GM23338 (cell line): ENCODE results near the gene SCAANT1.

Source experiments
- CREB1 ChIP-seq: fragments of 250-450 bp; sonication (Bioruptor Pico); IDR thresholded peaks from 2 replicates; pipeline ENCODE4 v1.5.0; 2020; ENCODE audit warnings: low read depth, mild to moderate bottlenecking, moderate library complexity
- CTCF ChIP-seq, 2 experiments: fragments of 200-600 bp in 1 of 2; sonication (generic) in 1 of 2; conservative IDR thresholded peaks; 2 replicates each; pipeline versions ENCODE4 v1.5.1 to v1.6.1; 2016 to 2017; ENCODE audit warnings: antibody characterized with exemption in 2 of 2, low read depth in 2 of 2, mild to moderate bottlenecking in 2 of 2, moderate library complexity in 1 of 2
- ETS1 ChIP-seq: IDR thresholded peaks from 2 replicates; pipeline ENCODE4 v1.6.1; 2016; ENCODE audit warnings: antibody characterized with exemption
- EZH2 ChIP-seq: fragments of 200-600 bp; sonication (generic); IDR thresholded peaks from one replicate; pipeline ENCODE4 v1.8.0; 2017; ENCODE audit warnings: antibody characterized with exemption, mild to moderate bottlenecking, low read depth; ENCODE audit not compliant: unreplicated experiment
- EZH2phosphoT487 ChIP-seq: fragments of 200-600 bp; sonication (generic); IDR thresholded peaks from one replicate; pipeline ENCODE4 v1.8.1; 2018; ENCODE audit warnings: antibody characterized with exemption; ENCODE audit not compliant: unreplicated experiment
- JUNB ChIP-seq: IDR thresholded peaks from one replicate; pipeline ENCODE4 v1.6.1; 2016; ENCODE audit warnings: antibody characterized with exemption; ENCODE audit not compliant: unreplicated experiment
- NANOG ChIP-seq: IDR thresholded peaks from 2 replicates; pipeline ENCODE4 v1.6.1; 2016; ENCODE audit warnings: antibody characterized with exemption, borderline replicate concordance
- POLR2AphosphoS5 ChIP-seq: IDR thresholded peaks from 2 replicates; pipeline ENCODE4 v1.6.1; 2016; ENCODE audit warnings: antibody characterized with exemption, low read depth
- STAT1 ChIP-seq: IDR thresholded peaks from one replicate; pipeline ENCODE4 v1.6.1; 2016; ENCODE audit warnings: antibody characterized with exemption; ENCODE audit not compliant: unreplicated experiment
- ZNF114 ChIP-seq: fragments of 250-450 bp; sonication (Bioruptor Pico); IDR thresholded peaks from 2 replicates; pipeline ENCODE4 v1.5.0; 2020; ENCODE audit warnings: mild to moderate bottlenecking, moderate library complexity
- ZNF331 ChIP-seq: fragments of 250-450 bp; sonication (Bioruptor Pico); IDR thresholded peaks from 2 replicates; pipeline ENCODE4 v1.5.0; 2020; ENCODE audit warnings: low read depth, mild to moderate bottlenecking, moderate library complexity
- TF ChIP-seq, protein P1 (sequence below): IDR thresholded peaks from one replicate; pipeline ENCODE4 v1.6.1; 2018; ENCODE audit warnings: antibody characterized with exemption; ENCODE audit not compliant: unreplicated experiment

DNA sequence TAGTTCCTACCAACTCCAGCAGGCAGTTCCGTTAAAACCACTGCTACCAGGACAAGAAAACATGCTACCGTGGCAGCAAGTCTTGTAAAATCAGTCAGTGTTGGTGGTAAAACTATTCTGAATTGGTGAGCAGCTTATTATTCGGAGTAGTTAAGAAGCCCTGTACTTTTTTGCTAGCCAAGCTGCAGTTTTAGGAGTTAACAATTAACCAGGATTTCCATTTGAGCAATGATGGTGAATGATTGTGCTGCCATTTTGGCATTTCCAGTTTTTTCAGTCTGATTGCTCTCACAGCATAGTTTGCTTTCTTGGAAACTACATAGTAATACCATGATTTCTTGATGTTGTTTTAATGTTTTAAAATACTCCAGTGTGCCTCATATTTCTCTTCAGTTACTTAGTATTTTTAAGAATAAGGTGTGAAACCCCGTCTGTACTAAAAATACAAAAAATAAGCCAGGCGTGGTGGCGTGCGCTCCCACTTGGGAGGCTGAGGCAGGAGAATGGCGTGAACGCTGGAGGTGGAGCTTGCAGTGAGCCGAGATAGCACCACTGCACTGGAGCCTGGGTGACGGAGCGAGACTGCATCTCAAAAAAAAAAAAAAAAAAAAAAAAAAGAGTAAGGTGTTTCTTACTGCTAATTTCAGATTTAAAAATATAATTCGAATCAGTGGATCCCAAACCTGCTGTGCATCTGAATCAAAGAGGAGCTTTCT lies 43.8 kb upstream of the SCAANT1 start:
- TF ChIP-seq CTCF (conservative IDR thresholded peaks at IDR 0.05; ENCODE audit: low read depth in 2 of 2), result no peak
- TF ChIP-seq, protein P1, sequence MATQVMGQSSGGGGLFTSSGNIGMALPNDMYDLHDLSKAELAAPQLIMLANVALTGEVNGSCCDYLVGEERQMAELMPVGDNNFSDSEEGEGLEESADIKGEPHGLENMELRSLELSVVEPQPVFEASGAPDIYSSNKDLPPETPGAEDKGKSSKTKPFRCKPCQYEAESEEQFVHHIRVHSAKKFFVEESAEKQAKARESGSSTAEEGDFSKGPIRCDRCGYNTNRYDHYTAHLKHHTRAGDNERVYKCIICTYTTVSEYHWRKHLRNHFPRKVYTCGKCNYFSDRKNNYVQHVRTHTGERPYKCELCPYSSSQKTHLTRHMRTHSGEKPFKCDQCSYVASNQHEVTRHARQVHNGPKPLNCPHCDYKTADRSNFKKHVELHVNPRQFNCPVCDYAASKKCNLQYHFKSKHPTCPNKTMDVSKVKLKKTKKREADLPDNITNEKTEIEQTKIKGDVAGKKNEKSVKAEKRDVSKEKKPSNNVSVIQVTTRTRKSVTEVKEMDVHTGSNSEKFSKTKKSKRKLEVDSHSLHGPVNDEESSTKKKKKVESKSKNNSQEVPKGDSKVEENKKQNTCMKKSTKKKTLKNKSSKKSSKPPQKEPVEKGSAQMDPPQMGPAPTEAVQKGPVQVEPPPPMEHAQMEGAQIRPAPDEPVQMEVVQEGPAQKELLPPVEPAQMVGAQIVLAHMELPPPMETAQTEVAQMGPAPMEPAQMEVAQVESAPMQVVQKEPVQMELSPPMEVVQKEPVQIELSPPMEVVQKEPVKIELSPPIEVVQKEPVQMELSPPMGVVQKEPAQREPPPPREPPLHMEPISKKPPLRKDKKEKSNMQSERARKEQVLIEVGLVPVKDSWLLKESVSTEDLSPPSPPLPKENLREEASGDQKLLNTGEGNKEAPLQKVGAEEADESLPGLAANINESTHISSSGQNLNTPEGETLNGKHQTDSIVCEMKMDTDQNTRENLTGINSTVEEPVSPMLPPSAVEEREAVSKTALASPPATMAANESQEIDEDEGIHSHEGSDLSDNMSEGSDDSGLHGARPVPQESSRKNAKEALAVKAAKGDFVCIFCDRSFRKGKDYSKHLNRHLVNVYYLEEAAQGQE, result no peak
- no peak for TF ChIP-seq POLR2AphosphoS5
- TF ChIP-seq EZH2, result no peak
- no peak for TF ChIP-seq CREB1
- no peak for TF ChIP-seq STAT1
- no peak for TF ChIP-seq EZH2phosphoT487
- TF ChIP-seq ZNF331 (CRISPR knock-in tag), result no peak
- no peak for TF ChIP-seq ZNF114 (CRISPR knock-in tag)
- no peak for TF ChIP-seq JUNB
- no peak for TF ChIP-seq NANOG
- no peak for TF ChIP-seq ETS1
